HG03196 (cell line): Measurements from ENCODE around the gene SCRT2.

Source experiments
- ATAC-seq: cut with Tn5 transposase; IDR thresholded peaks from one replicate; pipeline ENCODE4 v1.9.1; 2021; ENCODE audit not compliant: unreplicated experiment

The SCRT2 gene

GRCh38 chr20:635028-635892 is 40.3 kb downstream of the SCRT2 start:
- no peak for ATAC-seq

- no peak for ATAC-seq
Measured at GRCh38 chr20:634148-634925, 41.3 kb downstream of the SCRT2 start.

- no peak for ATAC-seq
Measured at GRCh38 chr20:631101-631500, 44.5 kb downstream of the SCRT2 start.

GRCh38 chr20:626579-626978 is 49.0 kb downstream of the SCRT2 start:
- no peak for ATAC-seq

- no peak for ATAC-seq
Measured at GRCh38 chr20:625360-625932, 50.2 kb downstream of the SCRT2 start.

GRCh38 chr20:623704-624103 is 51.9 kb downstream of the SCRT2 start:
- ATAC-seq = no peak

GRCh38 chr20:623021-623420 is 52.6 kb downstream of the SCRT2 start:
- ATAC-seq = no peak

- ATAC-seq = no peak
Measured at GRCh38 chr20:622161-622560, 53.4 kb downstream of the SCRT2 start.

- ATAC-seq = no peak
Measured at GRCh38 chr20:621125-621756, 54.4 kb downstream of the SCRT2 start.

GRCh38 chr20:620246-620645 is 55.4 kb downstream of the SCRT2 start:
- ATAC-seq = no peak

GRCh38 chr20:618980-619379 is 56.6 kb downstream of the SCRT2 start:
- no peak for ATAC-seq

GRCh38 chr20:617934-618690 is 57.5 kb downstream of the SCRT2 start:
- no peak for ATAC-seq

GRCh38 chr20:615514-615913 is 60.1 kb downstream of the SCRT2 start:
- no peak for ATAC-seq

- ATAC-seq = no peak
Measured at GRCh38 chr20:611843-612185, 63.8 kb downstream of the SCRT2 start.
